ENCODE data around the gene BAHCC1.
A peak's percentile ranks its signal among the peaks of the same experiment; 100 is the strongest.

Gene BAHCC1

DNA sequence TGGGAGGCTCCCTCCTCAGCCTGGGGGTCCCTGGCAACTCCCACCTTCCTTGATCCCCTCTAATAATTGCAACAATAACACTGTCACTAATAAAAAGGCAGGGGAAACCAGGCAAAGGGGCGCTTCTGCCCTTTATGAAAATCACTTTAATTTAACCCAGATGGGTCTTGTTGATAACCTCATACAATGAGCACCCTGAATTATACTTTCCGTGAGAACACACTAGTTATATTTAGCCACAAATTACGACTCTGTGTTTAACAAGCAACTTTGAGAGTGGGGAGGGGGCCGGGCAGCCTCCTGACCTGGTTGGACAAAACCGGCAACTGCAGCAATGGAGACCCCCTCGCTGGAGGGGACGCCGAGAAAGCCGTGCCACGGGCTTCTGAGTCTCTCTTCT lies 5.7 kb upstream of the BAHCC1 start:
- CTCF ChIA-PET, result no interaction called here
- no peak overlapping the region for H3K4me3 ChIP-seq (ENCODE audit: low read depth, low read length)
- no peaks in the 10 kb centered on the region for H3K9me3 ChIP-seq (ENCODE audit: control insufficient read depth, insufficient read depth, low read depth, low read length)
- no peak for TF ChIP-seq ZNF426 (tag by site-specific recombination; IDR thresholded peaks at IDR 0.05)
- TF ChIP-seq SP7 (tag by site-specific recombination; IDR thresholded peaks at IDR 0.05), result 0 out of 2 replicates have a peak, but pooled peaks have one; percentile 10
- H3K4me1 ChIP-seq (ENCODE audit: control insufficient read depth, insufficient read depth, low read length), result peaks cover 27% of the 10 kb centered on the region
- peaks cover 0 to 8% of the 10 kb centered on the region in 2 experiments; a peak in 1 of 3 replicates for H3K36me3 ChIP-seq (ENCODE audit: control insufficient read depth in 2 of 2, insufficient read depth in 1 of 2, low read length in 2 of 2)
- POLR2A ChIA-PET, result no interaction called here
- H3K27ac ChIP-seq (ENCODE audit: extremely low read depth, low read depth, low read length), result peak overlapping the region; percentile 2; the same call in 1 of the 2 replicates

DNA sequence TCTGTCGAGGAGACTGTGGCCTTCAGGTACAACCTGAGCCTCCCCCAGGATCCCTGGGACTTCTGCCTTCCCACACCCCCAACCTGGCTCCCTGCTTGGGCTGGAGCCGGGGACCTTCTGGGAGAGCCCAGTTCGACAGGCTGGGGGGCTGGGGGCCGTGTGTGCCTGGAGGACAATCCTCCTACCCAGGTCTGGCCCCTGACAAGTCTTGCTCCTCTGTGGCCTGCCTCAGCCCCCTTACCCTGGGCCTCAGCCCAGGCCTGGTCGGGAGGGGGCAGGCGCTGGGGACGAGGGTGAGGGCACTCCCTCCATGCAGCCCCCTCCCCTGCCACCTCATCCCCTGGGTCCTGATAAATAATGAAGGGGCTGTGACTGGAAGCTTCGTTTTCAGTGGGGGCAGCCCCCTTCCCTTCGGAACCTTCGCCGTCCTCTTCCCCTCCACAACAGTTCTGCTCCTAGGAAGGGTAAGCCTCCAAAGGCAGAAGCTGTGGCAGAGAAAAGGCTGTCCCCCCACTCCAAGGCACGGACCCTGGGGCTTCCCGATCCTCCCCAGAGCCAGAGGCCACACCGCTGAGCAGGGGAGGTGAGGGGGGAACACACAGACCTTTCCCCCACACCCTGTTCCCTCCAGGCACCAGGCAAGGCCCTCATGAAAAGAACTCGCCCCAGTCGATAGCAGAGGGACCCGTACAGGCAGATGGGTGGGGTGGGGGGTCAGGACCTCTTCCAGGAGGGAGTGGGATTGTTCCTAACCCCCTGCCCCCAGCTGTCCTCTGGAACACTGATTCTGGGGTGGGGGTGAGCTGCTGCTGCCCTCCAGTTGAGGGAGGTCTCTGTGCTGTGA lies 5.0 kb upstream of the BAHCC1 start:
- H3K4me1 ChIP-seq (ENCODE audit: control insufficient read depth, insufficient read depth, low read length), result peaks cover 29% of the 10 kb centered on the region
- ChIA-PET CTCF (interaction anchor here (0.6 kb wide), 1 partner anchor 100 kb away, joined by 3 read pairs; no protein-coding TSS in a partner anchor), POLR2A (no interaction called here)
- H3K36me3 ChIP-seq (ENCODE audit: control insufficient read depth in 2 of 2, insufficient read depth in 1 of 2, low read length in 2 of 2), result peaks cover 0 to 8% of the 10 kb centered on the region in 2 experiments; a peak in 1 of 3 replicates
- no peaks in the 10 kb centered on the region for H3K9me3 ChIP-seq (ENCODE audit: control insufficient read depth, insufficient read depth, low read depth, low read length)
- no peak overlapping the region; the same call in 1 of the 2 replicates for H3K27ac ChIP-seq (ENCODE audit: extremely low read depth, low read depth, low read length)
- no peak overlapping the region for H3K4me3 ChIP-seq (ENCODE audit: low read depth, low read length)
- TF ChIP-seq ZNF785 (tag by site-specific recombination; IDR thresholded peaks at IDR 0.05), result no peak
- TF ChIP-seq, protein P1, sequence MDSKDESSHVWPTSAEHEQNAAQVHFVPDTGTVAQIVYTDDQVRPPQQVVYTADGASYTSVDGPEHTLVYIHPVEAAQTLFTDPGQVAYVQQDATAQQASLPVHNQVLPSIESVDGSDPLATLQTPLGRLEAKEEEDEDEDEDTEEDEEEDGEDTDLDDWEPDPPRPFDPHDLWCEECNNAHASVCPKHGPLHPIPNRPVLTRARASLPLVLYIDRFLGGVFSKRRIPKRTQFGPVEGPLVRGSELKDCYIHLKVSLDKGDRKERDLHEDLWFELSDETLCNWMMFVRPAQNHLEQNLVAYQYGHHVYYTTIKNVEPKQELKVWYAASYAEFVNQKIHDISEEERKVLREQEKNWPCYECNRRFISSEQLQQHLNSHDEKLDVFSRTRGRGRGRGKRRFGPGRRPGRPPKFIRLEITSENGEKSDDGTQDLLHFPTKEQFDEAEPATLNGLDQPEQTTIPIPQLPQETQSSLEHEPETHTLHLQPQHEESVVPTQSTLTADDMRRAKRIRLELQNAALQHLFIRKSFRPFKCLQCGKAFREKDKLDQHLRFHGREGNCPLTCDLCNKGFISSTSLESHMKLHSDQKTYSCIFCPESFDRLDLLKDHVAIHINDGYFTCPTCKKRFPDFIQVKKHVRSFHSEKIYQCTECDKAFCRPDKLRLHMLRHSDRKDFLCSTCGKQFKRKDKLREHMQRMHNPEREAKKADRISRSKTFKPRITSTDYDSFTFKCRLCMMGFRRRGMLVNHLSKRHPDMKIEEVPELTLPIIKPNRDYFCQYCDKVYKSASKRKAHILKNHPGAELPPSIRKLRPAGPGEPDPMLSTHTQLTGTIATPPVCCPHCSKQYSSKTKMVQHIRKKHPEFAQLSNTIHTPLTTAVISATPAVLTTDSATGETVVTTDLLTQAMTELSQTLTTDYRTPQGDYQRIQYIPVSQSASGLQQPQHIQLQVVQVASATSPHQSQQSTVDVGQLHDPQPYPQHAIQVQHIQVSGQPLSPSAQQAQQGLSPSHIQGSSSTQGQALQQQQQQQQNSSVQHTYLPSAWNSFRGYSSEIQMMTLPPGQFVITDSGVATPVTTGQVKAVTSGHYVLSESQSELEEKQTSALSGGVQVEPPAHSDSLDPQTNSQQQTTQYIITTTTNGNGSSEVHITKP (tag by site-specific recombination; IDR thresholded peaks at IDR 0.05), result peak; percentile 81
- no peak for TF ChIP-seq HOXC10 (CRISPR knock-in tag; IDR thresholded peaks at IDR 0.05)
- no peak for TF ChIP-seq ZNF404 (tag by site-specific recombination; IDR thresholded peaks at IDR 0.05)
- TF ChIP-seq, protein P2, sequence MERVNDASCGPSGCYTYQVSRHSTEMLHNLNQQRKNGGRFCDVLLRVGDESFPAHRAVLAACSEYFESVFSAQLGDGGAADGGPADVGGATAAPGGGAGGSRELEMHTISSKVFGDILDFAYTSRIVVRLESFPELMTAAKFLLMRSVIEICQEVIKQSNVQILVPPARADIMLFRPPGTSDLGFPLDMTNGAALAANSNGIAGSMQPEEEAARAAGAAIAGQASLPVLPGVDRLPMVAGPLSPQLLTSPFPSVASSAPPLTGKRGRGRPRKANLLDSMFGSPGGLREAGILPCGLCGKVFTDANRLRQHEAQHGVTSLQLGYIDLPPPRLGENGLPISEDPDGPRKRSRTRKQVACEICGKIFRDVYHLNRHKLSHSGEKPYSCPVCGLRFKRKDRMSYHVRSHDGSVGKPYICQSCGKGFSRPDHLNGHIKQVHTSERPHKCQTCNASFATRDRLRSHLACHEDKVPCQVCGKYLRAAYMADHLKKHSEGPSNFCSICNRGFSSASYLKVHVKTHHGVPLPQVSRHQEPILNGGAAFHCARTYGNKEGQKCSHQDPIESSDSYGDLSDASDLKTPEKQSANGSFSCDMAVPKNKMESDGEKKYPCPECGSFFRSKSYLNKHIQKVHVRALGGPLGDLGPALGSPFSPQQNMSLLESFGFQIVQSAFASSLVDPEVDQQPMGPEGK (tag by site-specific recombination; IDR thresholded peaks at IDR 0.05), result peak; percentile 26; the same call in 1 of the 2 replicates
- no peak for TF ChIP-seq ZNF664 (tag by site-specific recombination; IDR thresholded peaks at IDR 0.05)
- no peak for TF ChIP-seq KLF10 (tag by site-specific recombination; IDR thresholded peaks at IDR 0.05)
- TF ChIP-seq ZNF239 (tag by site-specific recombination; IDR thresholded peaks at IDR 0.05), result no peak
- TF ChIP-seq ZNF654 (tag by site-specific recombination; IDR thresholded peaks at IDR 0.05; ENCODE audit: low read depth), result no peak
- TF ChIP-seq ZIC2 (tag by site-specific recombination; IDR thresholded peaks at IDR 0.05), result no peak
- TF ChIP-seq ZSCAN16 (tag by site-specific recombination; IDR thresholded peaks at IDR 0.05), result no peak
- TF ChIP-seq KLF1 (tag by site-specific recombination; IDR thresholded peaks at IDR 0.05), result no peak
- TF ChIP-seq GLIS1 (tag by site-specific recombination; IDR thresholded peaks at IDR 0.05), result peak; percentile 68
- no peak for TF ChIP-seq BCL11B (tag by site-specific recombination; IDR thresholded peaks at IDR 0.05; ENCODE audit: low read depth)
- TF ChIP-seq, protein P3, sequence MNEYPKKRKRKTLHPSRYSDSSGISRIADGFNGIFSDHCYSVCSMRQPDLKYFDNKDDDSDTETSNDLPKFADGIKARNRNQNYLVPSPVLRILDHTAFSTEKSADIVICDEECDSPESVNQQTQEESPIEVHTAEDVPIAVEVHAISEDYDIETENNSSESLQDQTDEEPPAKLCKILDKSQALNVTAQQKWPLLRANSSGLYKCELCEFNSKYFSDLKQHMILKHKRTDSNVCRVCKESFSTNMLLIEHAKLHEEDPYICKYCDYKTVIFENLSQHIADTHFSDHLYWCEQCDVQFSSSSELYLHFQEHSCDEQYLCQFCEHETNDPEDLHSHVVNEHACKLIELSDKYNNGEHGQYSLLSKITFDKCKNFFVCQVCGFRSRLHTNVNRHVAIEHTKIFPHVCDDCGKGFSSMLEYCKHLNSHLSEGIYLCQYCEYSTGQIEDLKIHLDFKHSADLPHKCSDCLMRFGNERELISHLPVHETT (tag by site-specific recombination; IDR thresholded peaks at IDR 0.05), result no peak
- TF ChIP-seq ZNF747 (tag by site-specific recombination; IDR thresholded peaks at IDR 0.05), result no peak
- TF ChIP-seq ZBTB48 (tag by site-specific recombination; IDR thresholded peaks at IDR 0.05), result peak; percentile 77
- TF ChIP-seq ZNF792 (tag by site-specific recombination; IDR thresholded peaks at IDR 0.05), result no peak
- no peak for TF ChIP-seq ZNF157 (tag by site-specific recombination; IDR thresholded peaks at IDR 0.05)
- no peak for TF ChIP-seq ZNF670 (tag by site-specific recombination; IDR thresholded peaks at IDR 0.05; ENCODE audit: low read depth)
- TF ChIP-seq GLIS2 (tag by site-specific recombination; IDR thresholded peaks at IDR 0.05), result peak; percentile 63
- no peak for TF ChIP-seq KLF8 (tag by site-specific recombination; IDR thresholded peaks at IDR 0.05)
- TF ChIP-seq ZNF211 (tag by site-specific recombination; IDR thresholded peaks at IDR 0.05; ENCODE audit: low read depth), result no peak
- no peak for TF ChIP-seq IKZF3 (tag by site-specific recombination; IDR thresholded peaks at IDR 0.05)
- TF ChIP-seq ZBTB20 (tag by site-specific recombination; IDR thresholded peaks at IDR 0.05), result no peak

Data from HEK293 (cell line).